Left kidney (tissue), 2 donors: ENCODE measurements around the gene EIF4E2. TPM values are rescaled to one million over a fixed set of nuclear protein-coding genes. Genes with fewer than 3 reads are reported as not detected.
"Not testable (repeated sequence)": the region's sequence is repeated elsewhere in the genome, so short reads cannot be mapped to it uniquely, and the experiment has no call there.

ENCODE experiments used
- DNase-seq: peaks from one replicate; pipeline ENCODE4 v3.0.0-alpha.2; 2013
- polyA plus RNA-seq: library from polyadenylated mRNA; unstranded; fragments of 120-200 nt; gene quantifications from one replicate; pipeline ENCODE4 v1.2.1, GENCODE V29; 2013; ENCODE audit not compliant: insufficient read length

Gene EIF4E2
- polyA plus RNA-seq, 1 donor = 105 TPM

GRCh38 chr2:232562515-232563151, 12.1 kb downstream of the EIF4E2 start:
- DNase-seq = no peak

DNA sequence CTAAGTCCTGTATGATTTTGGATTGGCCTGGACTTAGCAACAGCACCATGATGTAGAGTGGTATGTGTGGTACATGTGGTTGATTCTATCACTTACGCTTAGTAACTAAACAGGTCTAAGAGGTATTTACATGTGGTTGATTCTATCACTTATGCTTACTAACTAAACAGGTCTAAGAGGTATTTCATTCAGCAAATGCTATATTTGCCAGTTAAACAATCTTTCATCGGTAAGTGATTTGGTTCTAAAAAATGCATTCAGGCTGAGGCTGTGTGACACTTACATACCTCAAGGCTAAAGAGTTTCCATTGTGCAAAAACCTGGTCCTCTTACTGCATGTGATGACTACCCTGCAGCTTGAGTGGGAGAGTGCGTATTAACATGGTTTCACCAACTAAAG, 13.1 kb downstream of the EIF4E2 start:
- no peak for DNase-seq

DNA sequence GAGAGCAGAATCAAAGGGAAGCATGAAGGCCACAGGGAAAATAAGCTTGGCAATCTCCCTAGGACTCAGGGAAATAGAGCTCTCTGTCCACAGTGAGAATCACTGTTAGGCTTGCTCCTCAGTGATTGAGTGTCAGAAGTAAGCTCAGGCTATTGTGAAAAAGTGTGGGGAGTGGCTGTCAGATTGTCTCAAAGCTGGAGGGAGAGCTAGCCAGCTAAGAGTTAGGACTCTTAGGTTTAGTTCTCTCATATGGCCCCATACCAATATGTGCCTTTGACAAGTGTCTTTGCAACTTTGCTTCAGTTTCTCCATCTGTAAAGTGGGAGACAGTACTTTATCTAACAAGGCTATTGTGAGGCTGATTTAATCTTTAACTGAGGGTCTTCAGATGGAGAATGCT, 17.2 kb downstream of the EIF4E2 start:
- no peak for DNase-seq

DNA sequence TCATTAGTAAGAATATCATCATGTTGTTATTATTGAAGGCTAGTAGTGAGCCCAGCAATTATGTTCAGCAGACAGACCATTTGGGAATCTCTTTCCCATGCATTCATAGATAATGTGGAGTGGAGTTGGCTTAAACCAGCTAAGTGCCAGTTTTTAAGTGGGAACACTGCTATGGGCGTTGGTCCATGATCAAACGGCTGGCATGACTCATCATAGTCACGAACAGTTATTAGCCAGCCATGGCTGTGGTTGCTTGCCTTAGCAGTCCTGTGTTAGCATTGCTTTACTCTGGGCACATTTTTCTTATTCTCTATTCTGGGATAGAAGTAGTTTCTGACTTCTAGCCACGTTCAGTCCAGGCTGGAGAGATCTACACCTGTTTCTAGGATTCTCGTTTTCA, 17.7 kb downstream of the EIF4E2 start:
- DNase-seq = no peak

DNA sequence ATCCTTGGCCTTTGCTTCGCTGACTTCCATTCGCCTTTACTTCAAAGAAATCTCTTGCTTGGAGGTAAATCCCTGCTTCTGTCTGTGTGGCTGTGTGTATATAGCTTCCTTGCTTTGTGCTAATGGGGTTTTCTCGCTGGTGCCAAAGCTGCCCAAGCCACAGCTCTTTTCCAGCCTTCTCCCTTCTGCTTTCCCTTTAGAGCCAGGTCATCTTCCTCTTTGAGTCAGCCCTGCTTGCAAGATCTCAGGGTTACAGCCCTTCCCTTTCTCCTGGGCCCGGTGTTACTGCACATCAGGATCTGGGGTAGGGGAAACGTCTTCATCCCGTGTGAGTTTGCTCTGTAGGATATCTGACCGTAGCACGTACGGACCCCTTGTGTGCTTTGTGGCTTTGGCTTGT, 19.1 kb downstream of the EIF4E2 start:
- no peak for DNase-seq

GRCh38 chr2:232570481-232570880, 20.0 kb downstream of the EIF4E2 start:
- DNase-seq = not testable (repeated sequence)

- DNase-seq = no peak
These were observed 20.6 kb downstream of the EIF4E2 start for GRCh38 chr2:232571026-232571474.

GRCh38 chr2:232573042-232573441, 22.6 kb downstream of the EIF4E2 start:
- DNase-seq = no peak

DNA sequence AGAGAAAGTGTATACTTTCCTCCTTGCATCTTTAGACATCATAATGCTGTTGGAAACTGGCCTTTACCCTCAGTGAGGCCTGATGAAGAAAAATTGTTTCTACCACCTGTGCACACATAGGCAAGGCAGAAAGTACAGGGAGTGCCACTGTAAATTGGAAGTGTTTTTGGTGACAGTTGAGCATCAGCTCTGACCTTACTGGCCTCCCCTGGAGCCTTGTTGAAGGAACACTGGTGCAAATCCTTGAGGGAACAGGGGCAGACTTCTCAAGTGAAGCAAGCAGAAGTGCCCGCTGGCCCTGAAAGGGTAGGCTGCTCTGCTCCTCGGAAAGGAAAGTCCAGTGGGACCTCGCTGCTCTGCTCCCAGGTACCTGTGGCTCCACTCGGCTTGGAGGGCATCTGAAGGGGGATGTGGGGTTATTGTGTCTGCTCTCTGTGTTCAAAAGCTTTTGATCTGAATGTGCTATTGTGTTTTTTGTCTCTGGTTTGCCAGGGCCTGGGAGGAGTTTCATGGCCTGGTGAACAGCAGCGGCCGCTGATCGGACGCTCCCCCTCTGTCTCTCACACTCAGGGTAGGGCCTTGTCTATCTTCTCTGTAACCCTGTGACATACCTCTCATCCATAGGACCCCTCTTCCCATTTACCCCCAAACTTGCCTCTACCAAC, 23.4 kb downstream of the EIF4E2 start:
- DNase-seq = no peak

DNA sequence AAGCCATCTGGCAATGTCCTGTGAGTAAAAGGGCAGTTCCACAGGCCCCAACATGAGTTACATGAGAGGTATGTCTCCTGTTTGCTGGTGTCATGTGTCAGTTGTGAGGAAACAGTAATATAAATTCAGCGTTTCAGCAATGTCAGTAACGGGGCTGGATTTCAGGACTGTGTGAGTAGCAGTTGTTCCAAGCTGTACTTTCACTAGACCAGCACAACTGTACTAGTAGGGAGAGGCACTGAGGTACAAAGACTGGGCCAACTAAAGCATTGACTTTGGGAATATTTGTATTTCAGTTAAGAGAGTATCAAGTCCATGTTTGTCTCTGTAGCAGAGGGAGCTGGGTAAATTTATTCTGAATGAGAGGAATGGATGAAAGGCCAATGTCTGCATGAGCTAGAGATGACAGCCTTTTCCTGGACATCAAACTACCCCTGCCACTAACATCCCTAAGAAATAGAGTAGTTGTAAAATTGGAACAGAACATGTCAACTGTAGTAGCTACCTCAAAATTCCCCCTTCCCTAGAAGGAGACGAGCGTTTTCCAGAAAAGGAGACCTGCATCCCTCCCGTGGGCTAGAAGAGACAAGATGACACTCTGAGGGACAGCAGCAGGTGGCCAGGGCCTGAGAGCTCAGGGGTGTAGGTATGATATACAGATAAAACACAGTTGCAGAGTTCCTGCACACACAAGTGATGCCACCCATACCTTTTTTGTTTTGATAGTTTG, 24.4 kb downstream of the EIF4E2 start:
- DNase-seq = no peak

DNA sequence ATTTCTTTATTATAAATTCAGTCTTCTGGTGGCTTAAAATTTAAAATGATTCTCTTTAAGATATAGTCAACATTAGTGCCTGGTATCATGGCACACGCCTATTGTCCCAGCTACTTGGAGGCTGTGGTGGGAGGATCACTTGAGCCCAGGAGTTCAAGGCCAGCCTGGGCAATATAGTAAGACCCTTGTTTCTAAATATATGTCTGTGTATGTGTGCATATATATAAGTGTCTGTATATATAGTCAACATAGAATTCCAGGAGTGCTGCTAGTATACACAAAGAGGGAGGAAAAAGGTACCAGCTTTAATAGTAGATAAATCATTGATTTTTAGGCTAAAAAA, 24.9 kb downstream of the EIF4E2 start:
- DNase-seq = no peak

DNA sequence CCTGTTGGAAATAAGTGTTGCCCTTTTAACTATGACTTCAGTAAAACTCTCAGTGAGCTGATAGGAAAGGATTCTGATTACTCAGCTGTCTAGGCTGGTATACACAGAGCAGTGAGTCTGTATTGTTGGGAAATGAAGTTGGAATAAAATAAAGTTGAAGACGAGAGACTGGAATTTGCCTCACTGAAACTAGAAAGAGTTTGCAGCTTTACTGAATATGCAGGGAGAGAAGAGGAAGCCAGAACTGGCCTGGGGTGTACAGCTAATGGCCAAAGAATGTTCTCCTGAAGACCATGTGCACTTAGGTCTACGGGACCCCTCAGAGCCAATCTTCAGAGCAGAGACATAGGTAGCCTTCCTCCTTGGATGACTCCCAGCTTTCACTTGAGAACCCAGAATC, 26.5 kb downstream of the EIF4E2 start:
- no peak for DNase-seq

DNA sequence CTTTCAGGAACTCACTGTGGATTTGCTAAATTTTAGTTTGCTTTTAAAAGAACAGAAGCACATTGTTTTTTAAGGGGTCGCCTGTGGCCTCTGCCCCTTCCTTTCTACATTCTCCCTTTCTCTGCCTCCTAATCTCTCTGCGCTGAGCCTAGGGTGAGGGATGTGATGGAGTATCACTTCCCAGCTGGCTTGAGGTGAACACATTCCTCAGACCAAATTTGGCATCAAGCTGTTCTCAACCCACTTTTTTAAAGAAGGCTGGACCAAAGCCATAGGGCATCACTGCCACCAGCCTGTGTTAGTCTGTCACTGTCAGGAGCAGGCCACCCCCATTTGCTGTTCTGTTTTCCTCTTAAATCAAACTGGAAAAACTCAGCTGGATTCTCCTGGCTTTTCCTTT, 27.4 kb downstream of the EIF4E2 start:
- no peak for DNase-seq

DNA sequence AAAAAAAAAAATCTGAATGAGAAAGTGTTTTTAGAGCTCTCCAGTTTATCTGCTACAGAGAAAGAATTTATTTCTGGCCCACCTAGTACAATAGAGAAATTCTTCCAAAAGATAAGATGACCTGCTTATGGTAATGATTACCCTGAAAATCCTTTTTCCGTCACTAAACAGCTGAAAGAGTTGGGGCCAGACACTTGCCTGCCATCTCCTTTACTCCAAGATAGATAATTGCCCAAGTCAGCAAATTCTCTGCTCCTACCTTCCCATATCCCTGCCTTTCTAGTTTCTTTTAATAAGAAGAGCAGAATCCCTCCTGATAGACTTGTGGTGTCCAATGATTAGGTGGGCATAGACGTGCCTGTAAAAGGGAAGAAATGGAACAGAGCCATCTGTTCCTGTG, 28.1 kb downstream of the EIF4E2 start:
- no peak for DNase-seq

DNA sequence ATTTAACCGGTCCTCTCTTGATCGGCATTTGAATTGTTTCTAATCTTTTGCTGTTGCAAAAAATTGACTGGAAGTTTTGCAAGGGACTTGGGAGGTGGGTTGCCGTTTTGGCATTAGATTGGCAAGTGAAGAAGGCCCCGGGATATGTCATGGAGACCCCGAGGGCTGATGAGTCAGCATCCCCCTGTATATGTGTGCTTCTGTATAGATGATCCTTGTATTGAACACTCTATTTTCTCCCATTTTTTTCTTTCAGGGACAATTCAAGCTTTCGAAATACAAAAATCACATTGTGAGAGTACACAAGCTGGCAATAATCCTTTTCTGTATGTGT, 30.1 kb downstream of the EIF4E2 start:
- DNase-seq = no peak

DNA sequence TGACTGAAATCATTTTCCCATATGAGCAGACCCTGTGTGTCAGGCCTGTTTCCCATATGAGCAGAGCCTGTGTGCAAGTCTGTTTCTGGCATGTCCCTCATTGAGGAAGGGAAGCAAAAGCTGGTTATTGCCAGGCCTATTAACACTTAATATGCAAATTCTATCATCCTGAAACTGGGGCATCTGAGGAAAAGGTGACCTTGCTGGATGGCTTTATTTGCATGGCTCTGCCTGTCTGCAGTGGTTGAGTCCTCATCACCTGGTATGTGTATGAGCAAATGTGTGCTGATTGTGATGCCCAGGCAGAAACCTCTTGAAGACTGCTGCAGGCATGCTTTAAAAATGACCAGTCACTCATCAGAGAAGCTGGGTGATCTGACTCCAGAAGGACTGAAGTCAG, 31.2 kb downstream of the EIF4E2 start:
- DNase-seq = no peak

DNA sequence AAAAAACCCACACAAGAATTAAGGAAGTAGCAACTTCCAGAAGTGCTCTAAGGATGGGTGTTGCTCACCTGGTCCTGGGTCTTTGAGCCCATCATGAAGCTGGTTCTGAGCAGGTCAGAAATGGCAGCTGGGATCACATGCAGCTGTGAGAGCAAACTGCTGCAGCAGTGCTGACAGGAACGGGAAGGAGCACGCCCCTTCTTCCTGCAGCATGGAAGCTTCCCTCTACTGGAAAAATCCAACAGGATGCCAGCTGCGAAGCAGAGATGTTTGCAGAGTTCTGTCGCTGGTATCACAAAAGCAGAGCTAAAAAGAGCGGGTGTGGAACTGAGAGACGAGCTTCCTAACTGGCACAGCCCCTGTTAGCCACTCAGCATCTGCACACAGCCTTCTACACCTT, 33.7 kb downstream of the EIF4E2 start:
- DNase-seq = no peak

DNA sequence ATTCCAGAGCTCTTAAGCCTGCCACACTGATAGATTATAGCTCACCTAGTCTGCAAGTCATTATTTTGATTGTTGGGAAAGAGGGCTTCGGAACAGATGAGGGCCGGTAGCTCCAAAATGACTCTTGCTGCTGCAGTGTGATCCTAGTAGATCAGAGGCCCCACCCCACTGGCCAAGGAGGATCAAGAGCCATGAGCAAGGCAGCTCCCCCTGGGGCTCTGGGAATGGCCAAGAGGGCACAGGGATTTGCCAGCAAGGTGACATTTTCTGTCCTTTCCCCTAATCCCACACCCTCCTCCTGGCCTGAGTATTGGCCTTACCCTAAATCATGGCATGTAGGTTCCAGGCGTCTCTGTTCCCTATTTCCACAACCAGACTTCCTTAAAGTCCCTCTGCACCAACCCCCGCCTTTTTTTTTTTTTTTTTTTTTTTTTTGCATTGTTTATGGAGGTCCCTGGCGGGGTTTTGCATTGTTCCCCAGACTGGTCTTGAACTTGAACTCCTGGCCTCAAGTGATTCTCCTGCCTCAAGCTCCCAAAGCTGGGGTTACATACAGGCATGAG, 36.5 kb downstream of the EIF4E2 start:
- no peak for DNase-seq

DNA sequence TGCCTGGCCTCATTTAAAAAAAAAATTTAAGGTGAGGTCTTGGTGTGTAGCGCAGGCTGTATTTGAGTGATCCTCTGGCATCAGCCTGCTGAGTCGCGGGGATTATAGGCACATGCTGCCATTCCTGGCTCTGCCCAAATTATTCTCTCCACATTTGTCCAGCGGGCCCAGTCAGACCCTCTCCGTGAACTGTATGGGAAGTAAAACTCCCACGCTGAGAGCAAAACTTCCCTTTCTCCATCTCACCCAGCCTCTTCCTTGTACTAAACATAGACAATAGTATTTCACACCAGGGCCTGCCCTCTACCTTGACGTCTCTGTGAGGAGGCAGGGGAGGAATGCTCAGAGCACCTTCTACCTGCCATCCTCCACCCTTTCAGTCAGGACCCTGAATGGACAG, 37.0 kb downstream of the EIF4E2 start:
- DNase-seq = no peak

DNA sequence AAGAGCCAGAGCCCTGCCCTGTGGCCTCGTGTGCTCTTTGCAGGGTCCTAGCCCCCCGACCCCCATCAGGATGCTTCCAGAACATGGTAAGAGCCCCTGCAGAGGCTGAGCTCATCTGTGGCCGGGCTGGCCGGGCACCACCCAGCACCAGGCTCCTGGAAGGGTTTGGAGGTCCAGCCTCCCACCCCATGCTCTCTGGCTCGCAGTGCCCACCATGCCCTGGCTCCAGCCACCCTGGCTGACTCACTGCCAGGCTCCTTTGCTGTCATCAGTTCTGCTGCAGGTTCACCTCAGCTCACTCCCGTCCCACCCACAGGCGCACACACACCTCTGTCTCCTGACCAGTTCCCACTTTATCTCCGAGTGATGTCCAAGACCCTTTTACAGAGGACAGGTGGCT, 37.5 kb downstream of the EIF4E2 start:
- DNase-seq = no peak

GRCh38 chr2:232588680-232589585, 38.4 kb downstream of the EIF4E2 start:
- DNase-seq = no peak

GRCh38 chr2:232592772-232593395, 42.4 kb downstream of the EIF4E2 start:
- DNase-seq = no peak
